Stimulated activated CD8-positive, alpha-beta memory T cell treated with anti-CD3 and anti-CD28 coated beads, Interleukin-12 subunit alpha, Interleukin-12 subunit beta, amount 100 ng/mL, for 24 hours (primary cell): Measurements from ENCODE around the gene TSPAN14.
"Not testable (repeated sequence)": the region's sequence is repeated elsewhere in the genome, so short reads cannot be mapped to it uniquely, and the experiment has no call there.

Experiments used
- DNase-seq: peaks from one replicate; pipeline ENCODE4 v3.0.0-alpha.2; 2020; ENCODE audit errors: extremely low read depth

TSPAN14 gene

GRCh38 chr10:80453842-80454512, at the start of gene TSPAN14:
Gene TSPAN14 (plus strand): TSS chr10:80454310. CDS start chr10:80489234, 34,924 bp downstream.
- no peak for DNase-seq

GRCh38 chr10:80405035-80405434, 49.1 kb upstream of the TSPAN14 start:
- DNase-seq: no peak

DNA sequence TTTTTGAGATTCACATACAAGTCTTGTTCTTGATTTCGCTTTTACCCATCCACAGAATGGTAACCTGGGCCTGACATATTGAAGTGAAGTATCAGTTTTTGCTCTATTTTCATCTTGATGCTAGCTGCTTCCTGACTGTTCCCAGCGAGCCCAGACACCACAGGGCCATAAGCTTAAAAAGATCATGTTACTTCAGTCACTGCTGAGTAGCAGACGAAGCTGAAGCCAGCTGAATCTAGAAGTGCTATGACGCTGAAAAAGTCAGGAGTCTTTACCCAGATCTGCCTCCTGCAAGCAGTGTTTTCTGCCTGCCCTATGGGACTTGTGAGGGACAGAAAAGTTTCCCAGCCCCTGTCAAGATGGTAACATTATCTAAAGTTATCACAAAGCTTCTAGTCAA, 48.5 kb upstream of the TSPAN14 start:
- DNase-seq: no peak

- DNase-seq: no peak
Measured at GRCh38 chr10:80406204-80406603, 47.9 kb upstream of the TSPAN14 start.

DNA sequence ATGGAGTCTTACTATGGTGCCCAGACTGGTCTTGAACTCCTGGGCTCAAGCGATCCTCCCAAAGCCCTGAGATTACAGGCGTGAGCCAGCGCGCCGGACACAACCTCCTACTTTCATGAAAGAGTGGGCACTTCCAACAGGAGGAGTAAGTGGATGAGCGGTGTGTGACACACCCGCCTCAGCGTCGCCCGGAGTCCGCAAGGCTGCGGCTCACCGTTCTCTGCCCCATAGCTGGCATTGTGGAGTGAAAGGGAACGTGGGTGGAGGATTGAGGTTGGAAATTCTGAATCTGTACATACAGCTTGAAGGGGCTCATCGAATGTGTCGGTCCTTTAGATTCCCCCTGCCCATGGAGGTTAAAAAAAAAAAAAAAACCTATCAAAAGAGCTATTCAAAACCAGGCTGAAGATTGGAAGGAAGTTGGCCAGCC, 46.3 kb upstream of the TSPAN14 start:
- no peak for DNase-seq

DNA sequence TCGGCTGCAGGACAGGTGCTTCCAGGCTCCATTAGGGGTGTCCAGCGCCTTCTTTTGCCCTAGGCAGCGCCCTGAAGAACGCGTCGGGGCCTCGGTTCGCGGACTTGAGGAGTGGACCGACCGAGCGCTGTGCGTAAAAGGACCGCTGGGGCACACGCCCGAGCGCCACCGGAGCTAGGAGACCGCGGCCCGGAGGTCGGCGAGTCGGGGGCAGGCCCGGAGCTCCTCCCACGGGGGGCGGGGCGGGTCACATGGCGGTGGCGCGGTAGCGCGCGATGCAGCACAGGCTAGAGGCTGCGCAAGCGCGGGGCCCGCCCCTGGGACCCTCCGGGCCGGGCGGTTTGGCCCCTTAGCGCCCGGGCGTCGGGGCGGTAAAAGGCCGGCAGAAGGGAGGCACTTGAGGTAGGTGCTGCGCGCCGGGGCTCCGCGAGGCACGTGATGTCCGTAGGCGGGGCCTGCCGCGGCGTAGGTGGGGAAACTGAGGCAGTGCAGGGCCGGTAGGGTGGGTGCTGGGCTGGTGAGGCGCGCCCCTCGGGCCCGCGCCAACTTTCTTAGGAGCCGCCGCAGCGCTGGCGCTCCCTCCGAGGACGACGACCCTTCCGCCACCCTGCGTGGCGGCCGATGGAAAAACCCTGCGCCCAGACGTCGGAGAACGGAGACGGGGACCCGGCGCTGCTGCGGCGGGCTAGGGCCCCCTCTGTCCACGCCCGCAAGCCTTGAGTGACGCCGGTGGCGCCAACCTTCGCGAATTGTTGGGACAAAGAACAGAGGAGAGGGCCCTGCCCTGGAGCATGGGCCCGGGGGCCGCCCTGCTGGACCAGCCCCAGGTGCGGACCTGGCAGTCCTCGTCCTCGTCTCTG, 45.6 kb upstream of the TSPAN14 start, which contains the start of gene PRXL2A:
TSS of gene PRXL2A (plus strand) at position 310 of the 860 bp plus-strand sequence. CDS start 11,917 bp downstream, outside the sequence.
- peak; percentile 57 for DNase-seq

DNA sequence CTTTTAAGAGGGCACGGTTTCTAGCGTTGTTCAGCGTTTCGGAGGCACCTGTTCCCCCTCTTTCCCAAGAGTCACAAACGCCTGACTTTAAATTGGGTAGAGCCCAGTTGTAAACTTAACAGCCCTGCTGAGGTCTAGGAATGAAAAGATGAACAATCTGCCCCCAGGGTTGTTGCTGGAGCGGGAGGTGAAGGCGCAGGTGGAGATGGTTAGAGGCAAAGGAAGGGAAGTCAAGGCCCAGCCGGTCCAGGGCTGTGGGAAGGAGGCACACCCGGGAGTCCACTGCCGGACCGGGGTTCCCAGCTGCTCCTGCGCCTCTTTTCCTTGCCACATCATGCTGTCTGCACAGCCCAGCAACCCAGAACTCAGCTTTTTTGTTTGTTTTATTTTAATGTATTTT, 45.0 kb upstream of the TSPAN14 start:
- no peak for DNase-seq

- no peak for DNase-seq
Measured at GRCh38 chr10:80410122-80410521, 44.0 kb upstream of the TSPAN14 start.

- no peak for DNase-seq
Measured at GRCh38 chr10:80410578-80411145, 43.4 kb upstream of the TSPAN14 start.

DNA sequence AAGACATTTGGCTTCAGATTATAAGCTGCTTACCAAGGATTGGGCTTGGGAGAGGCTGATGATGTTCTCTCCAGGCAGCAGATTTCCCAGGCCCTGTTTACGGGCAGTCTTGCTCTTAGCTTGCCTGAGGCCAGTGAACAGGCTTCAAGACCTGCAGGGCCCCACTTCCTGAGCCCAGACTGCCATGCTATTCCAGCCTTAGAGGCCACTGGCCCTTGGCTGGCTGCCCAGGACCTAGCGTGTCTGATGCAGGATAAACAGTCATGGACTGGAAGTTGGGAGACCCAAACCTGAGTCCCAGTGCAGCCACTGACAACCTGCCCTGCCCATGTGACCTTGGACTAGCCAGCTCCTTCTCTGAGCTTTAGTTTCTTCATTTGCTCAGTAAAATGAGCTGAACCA, 42.8 kb upstream of the TSPAN14 start:
- no peak for DNase-seq

- no peak for DNase-seq
Measured at GRCh38 chr10:80411681-80412220, 42.4 kb upstream of the TSPAN14 start.

DNA sequence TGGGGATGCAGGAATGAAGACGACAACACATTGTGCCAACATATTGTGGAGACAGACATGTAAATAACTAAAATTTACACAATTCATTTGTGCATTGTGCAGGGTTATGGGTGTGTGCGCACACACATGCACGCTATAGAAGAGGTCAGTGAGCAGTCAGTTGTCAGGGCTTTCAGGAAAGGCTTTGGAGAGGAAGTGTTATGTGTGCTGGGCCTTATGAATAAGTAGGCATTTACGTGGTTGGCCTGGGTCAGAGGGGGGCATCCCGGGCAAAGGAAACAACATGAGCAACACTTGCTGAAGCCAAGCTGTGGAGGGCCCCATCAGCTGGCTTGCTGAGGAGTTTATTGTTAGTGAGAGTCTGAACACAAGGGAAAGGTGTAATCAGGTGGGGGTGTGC, 41.6 kb upstream of the TSPAN14 start:
- no peak for DNase-seq

DNA sequence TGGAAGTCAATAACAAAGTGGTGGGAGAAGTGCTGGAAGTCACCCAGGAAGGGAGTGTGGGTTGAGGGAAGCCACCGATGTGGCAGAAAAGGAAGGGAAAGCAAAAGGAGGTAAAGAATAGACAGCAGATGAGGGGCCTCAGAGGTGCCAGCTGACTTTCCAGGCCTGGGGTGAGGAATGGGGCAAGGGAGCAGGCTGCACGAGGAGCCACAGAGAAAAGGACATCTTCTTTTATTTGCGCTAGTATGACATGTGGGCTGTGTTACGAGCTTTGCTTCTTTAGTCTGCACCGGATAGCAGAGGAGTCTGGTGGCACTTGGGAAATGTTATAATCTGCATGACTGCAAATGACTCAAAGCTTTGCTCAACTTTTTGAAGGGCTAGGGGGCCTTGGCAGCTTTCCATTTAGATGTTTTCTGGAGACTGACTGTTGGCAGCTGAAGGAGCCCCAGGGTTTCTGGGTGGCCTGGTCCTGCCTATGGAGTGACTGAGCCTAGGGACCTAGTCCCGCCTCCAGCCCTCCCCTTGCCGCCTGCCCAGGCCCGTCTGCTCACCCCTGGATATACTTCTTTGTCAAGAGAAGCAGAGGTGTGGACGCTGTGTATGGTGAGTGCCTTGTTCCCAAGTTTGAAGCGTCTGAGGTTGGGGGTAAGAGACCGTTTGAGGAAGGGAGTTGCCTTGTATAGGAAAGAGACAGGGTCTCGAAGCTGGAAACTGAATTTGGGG, 40.7 kb upstream of the TSPAN14 start:
- no peak for DNase-seq

GRCh38 chr10:80414142-80414895, 39.8 kb upstream of the TSPAN14 start:
- no peak for DNase-seq

DNA sequence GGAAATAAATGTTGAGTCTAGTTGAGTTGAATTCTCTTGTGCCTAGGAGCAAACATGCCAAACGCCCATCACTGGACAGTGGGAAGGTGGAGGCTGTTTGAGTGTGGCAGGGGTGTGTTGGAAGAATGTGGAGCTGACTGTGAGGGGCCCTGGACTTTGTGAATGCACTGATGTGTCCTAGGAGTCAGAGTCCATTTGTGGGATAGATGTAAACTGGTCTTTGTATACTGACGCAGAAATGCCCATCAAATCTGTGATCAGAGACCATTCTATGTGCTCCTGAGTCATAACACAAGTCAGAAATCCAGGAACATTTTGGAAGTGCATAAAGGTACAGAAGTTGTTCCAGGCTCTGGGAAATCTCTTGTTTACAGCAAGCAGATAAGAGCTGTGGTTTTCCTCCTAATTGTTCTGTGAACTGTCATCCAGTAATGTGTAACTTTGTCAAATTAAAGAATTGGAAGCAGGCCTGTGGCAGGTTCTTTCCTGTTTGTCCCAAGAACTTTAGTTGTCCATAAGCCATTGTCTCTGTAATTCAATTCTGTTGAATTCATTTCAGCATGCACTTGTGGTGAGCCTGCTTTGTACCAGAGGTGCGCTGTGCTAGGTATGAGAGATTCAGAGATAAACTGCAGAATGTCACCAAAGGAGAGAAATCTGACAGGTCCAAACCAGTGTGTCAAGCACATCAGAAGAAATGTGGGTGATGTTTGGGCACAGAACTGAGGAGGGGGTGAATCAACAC, 38.2 kb upstream of the TSPAN14 start:
- DNase-seq: no peak

DNA sequence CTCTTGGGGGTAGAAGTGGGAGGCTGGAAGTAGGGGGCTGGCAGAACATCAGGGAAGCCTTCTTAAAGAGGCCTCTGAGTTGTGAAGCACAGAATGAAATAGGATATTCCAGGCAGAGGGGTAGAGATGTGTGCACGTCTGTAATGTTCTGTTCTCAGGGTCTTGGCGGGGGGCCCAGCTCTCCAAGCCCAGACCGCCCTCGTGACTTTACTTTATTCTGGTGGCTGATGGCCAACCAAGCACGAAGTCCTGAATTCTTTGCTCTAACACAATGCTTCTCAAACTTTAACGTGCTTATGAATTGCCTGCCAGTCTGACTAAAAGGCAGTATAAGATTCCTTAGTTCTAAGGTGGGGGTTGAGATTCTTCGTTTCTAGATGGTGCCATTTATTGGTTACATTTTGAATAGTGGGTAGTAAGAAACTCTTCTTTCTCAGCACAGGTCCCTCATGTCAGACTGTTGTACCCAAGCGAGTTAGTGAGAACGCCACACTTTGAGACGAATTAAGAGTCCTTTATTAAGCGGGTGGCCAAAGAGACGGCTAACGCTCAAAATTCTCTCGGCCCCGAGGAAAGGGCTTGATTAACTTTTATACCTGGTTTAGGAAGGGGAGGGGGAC, 37.5 kb upstream of the TSPAN14 start:
- no peak for DNase-seq

- not testable (repeated sequence) for DNase-seq
Measured at GRCh38 chr10:80417256-80417655, 36.9 kb upstream of the TSPAN14 start.

DNA sequence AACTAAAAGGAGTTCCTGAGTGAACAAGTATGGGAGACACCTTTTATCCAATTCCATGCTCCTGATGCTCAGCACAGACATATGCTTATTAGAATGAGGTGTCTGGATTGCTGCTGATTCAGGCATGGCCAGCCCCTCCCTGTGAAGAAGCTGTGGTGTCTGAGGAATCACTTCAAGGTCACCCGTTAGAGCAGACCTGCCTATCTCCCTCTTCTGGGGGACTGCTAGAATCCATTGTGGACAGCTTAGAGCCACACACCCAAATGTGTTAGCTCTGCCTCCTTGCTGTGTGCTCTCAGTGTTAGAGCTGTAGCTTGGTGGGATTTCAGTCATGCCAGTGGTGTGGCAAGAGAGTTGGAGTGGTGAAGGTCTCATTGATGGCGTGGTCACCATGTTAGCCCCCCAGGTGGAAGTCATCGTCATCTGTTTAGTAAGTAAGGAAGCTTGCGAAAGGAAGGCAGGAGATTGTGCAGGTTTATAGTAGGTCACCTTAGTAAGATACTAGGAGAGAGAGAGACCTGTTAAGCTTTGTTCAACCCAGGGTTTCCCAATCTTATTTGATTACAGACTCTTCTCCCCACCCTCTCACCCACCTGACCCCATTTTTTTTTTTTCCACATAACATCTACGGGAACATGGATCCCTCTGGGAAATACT, 32.9 kb upstream of the TSPAN14 start:
- DNase-seq: no peak
